ENCODE data around the gene UBXN10. TPM values are rescaled to one million over a fixed set of nuclear protein-coding genes. Genes with fewer than 3 reads are reported as not detected.
A peak's percentile ranks its signal among the peaks of the same experiment; 100 is the strongest.

Gene UBXN10
- total and polyA plus RNA-seq, 2 of the 13 experiments (the other 11 are each of a cell fraction or from before 2014, with no cell fraction given), result 0.04 to 0.05 TPM

DNA sequence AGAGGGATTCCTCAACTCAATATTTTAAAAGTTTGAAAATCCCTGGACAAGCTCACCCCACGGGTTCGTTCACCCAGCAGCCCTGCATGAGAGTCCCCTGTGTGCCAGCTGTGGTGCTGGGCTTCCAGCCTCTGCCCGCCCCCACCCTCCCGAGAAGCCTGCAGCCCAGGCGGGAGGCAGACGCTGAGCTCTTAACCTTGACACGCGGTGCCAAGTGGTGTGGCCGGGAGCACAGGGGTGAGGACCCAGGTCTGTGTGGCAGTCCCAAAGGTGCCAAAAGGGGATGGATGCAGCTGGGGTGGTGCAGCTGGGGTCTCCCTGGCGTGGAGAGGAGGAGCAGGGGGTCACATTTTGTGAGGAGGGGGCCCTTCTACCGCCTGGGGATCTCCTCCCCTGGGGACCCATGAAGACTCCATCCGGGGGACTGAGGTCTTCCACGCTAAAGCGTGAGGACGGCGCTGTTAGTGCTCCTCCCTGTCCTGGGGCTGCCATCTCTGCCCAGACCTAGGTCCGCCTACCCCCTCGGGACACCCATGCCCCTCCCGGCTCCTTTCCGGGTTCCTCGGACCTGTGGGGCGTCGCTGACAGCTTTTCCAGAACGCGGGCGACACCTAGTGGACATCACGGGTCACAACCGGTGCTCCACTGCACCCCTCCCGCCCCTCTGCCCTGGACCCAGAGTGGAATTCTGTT, 33.8 kb upstream of the UBXN10 start (continued):
- TF ChIP-seq CREM (IDR thresholded peaks at IDR 0.05) (no peak), CREM (CRISPR knock-in tag; IDR thresholded peaks at IDR 0.05) (no peak), CCDC6 (CRISPR knock-in tag; IDR thresholded peaks at IDR 0.05) (no peak), GPN1 (CRISPR knock-in tag; IDR thresholded peaks at IDR 0.05; ENCODE audit: borderline replicate concordance) (no peak), SP140L (CRISPR knock-in tag; IDR thresholded peaks at IDR 0.05; ENCODE audit: borderline replicate concordance) (no peak), SRSF1 (optimal IDR thresholded peaks at IDR 0.05; ENCODE audit: low read depth, low read length) (no peak), TEAD3 (CRISPR knock-in tag; optimal IDR thresholded peaks at IDR 0.05; ENCODE audit: borderline replicate concordance) (peak; percentile 64), RNF2 (conservative IDR thresholded peaks at IDR 0.05; ENCODE audit: low read depth) (no peak), ARNTL (CRISPR knock-in tag; IDR thresholded peaks at IDR 0.05) (no peak), EP300 (IDR thresholded peaks at IDR 0.05; ENCODE audit: low read depth in 2 of 2, low read length in 2 of 2) (no peak), EP300 (CRISPR knock-in tag; IDR thresholded peaks at IDR 0.05; ENCODE audit: borderline replicate concordance) (no peak), ZNF225 (CRISPR knock-in tag; IDR thresholded peaks at IDR 0.05) (0 out of 2 replicates have a peak, but pooled peaks have one; percentile 20), ELF1 (CRISPR knock-in tag; IDR thresholded peaks at IDR 0.05) (peak; percentile 73), ZMAT3 (CRISPR knock-in tag; conservative IDR thresholded peaks at IDR 0.05) (no peak), NCOA5 (CRISPR knock-in tag; IDR thresholded peaks at IDR 0.05) (no peak), KMT2B (CRISPR knock-in tag; IDR thresholded peaks at IDR 0.05) (no peak), ZNF724P (CRISPR knock-in tag; IDR thresholded peaks at IDR 0.05; ENCODE audit: borderline replicate concordance) (no peak), NR2F6 (IDR thresholded peaks at IDR 0.05) (no peak), NR2F6 (CRISPR knock-in tag; IDR thresholded peaks at IDR 0.05) (no peak), NCOA1 (CRISPR knock-in tag; IDR thresholded peaks at IDR 0.05) (no peak), NAIF1 (CRISPR knock-in tag; IDR thresholded peaks at IDR 0.05; ENCODE audit: borderline replicate concordance) (no peak), ETV5 (CRISPR knock-in tag; IDR thresholded peaks at IDR 0.05; ENCODE audit: borderline replicate concordance) (0 out of 2 replicates have a peak, but pooled peaks have one; percentile 33), RBM22 (optimal IDR thresholded peaks at IDR 0.05; ENCODE audit: low read length) (no peak), IRF2 (CRISPR knock-in tag; IDR thresholded peaks at IDR 0.05) (peak; percentile 62), ZNF530 (CRISPR knock-in tag; IDR thresholded peaks at IDR 0.05; ENCODE audit: low read depth) (no peak)
- TF ChIP-seq, protein P1, sequence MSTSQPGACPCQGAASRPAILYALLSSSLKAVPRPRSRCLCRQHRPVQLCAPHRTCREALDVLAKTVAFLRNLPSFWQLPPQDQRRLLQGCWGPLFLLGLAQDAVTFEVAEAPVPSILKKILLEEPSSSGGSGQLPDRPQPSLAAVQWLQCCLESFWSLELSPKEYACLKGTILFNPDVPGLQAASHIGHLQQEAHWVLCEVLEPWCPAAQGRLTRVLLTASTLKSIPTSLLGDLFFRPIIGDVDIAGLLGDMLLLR (CRISPR knock-in tag; IDR thresholded peaks at IDR 0.05), result no peak
- TF ChIP-seq, protein P2, sequence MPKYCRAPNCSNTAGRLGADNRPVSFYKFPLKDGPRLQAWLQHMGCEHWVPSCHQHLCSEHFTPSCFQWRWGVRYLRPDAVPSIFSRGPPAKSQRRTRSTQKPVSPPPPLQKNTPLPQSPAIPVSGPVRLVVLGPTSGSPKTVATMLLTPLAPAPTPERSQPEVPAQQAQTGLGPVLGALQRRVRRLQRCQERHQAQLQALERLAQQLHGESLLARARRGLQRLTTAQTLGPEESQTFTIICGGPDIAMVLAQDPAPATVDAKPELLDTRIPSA (CRISPR knock-in tag; IDR thresholded peaks at IDR 0.05; ENCODE audit: borderline replicate concordance), result no peak
- TF ChIP-seq, protein P3, sequence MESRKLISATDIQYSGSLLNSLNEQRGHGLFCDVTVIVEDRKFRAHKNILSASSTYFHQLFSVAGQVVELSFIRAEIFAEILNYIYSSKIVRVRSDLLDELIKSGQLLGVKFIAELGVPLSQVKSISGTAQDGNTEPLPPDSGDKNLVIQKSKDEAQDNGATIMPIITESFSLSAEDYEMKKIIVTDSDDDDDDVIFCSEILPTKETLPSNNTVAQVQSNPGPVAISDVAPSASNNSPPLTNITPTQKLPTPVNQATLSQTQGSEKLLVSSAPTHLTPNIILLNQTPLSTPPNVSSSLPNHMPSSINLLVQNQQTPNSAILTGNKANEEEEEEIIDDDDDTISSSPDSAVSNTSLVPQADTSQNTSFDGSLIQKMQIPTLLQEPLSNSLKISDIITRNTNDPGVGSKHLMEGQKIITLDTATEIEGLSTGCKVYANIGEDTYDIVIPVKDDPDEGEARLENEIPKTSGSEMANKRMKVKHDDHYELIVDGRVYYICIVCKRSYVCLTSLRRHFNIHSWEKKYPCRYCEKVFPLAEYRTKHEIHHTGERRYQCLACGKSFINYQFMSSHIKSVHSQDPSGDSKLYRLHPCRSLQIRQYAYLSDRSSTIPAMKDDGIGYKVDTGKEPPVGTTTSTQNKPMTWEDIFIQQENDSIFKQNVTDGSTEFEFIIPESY (CRISPR knock-in tag; IDR thresholded peaks at IDR 0.05), result no peak; the same call in 1 of the 2 replicates
- TF ChIP-seq, protein P4, sequence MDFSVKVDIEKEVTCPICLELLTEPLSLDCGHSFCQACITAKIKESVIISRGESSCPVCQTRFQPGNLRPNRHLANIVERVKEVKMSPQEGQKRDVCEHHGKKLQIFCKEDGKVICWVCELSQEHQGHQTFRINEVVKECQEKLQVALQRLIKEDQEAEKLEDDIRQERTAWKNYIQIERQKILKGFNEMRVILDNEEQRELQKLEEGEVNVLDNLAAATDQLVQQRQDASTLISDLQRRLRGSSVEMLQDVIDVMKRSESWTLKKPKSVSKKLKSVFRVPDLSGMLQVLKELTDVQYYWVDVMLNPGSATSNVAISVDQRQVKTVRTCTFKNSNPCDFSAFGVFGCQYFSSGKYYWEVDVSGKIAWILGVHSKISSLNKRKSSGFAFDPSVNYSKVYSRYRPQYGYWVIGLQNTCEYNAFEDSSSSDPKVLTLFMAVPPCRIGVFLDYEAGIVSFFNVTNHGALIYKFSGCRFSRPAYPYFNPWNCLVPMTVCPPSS (IDR thresholded peaks at IDR 0.05), result no peak
